Iris pigment epithelial cell (primary cell): ENCODE results near the gene DAPK1.
A peak's percentile ranks its signal among the peaks of the same experiment; 100 is the strongest.

Source experiments
- DNase-seq: peaks from one replicate; pipeline ENCODE4 v3.0.0-alpha.2; 2011; ENCODE audit warnings: low read depth

DAPK1 gene

DNA sequence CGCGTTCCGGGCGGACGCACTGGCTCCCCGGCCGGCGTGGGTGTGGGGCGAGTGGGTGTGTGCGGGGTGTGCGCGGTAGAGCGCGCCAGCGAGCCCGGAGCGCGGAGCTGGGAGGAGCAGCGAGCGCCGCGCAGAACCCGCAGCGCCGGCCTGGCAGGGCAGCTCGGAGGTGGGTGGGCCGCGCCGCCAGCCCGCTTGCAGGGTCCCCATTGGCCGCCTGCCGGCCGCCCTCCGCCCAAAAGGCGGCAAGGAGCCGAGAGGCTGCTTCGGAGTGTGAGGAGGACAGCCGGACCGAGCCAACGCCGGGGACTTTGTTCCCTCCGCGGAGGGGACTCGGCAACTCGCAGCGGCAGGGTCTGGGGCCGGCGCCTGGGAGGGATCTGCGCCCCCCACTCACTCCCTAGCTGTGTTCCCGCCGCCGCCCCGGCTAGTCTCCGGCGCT, at the start of gene DAPK1:
DAPK1 (plus strand) TSS at position 264 of the 442 bp plus-strand sequence. CDS start 1,211 bp downstream, outside the sequence.
- DNase-seq: peak; percentile 56

DNA sequence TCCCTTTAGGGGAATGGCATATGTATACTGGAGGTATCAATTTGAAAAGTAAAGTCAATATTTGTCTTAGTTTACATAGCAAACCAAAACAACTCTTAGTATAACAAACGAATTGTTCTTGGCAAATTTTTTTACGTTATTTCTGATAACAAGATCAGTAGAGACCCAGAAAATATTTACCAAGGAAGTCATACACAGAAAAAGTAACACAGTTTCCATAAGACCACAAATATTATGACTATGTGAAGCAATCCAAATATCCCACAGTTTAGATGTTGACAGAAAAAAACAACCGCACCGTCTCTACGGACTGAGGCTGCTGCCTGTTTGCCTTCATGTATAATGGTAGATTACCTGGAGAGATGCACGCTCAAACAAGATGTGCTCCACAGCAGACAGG, 46.5 kb upstream of the DAPK1 start:
- no peak for DNase-seq

GRCh38 chr9:87455407-87455806, 42.3 kb upstream of the DAPK1 start:
- no peak for DNase-seq

- DNase-seq: no peak
Measured at GRCh38 chr9:87461256-87461655, 36.4 kb upstream of the DAPK1 start.

DNA sequence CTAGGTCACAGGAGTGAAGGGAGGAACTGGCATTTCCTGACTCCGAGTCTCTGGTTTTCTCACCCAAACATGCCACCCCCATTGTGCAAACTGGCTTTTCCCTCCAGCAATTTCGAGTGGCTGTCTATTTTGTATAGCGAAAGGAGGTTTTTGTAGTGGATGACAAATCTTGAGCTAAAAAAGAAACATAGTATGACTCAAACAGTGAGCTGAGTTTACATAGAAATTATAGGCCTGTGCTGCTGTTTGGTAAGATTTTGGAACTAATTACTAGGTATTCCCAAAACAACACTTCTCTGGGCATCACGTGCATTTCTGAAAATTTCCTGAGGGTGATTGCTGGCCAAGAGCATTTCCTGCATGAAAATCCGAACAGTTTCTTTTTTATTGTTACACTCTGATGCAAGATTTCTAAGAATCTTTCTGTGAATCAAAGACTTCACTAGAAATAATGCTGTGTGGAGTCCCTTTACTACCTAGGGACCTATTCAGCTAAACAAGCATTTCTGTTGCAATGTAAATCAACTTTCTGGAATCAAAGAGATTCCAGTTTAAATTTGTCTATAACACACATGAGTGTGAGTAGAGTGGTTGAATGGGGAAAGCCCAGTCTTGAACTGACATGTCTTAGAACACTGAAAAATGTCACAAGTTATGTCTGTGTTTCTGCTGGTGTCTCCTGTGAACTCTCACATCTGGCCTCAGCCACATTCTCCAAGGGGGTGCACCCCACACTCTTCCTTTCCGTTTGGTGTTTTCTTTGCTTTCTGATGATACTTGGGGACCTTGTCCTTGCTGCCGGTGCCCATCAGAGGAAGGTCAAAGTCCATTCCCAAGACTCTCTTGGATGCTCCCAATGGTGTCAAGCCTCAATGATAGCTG, 33.3 kb upstream of the DAPK1 start:
- no peak for DNase-seq

GRCh38 chr9:87464992-87465378, 32.7 kb upstream of the DAPK1 start:
- DNase-seq: no peak

- no peak for DNase-seq
Measured at GRCh38 chr9:87465816-87466215, 31.9 kb upstream of the DAPK1 start.

DNA sequence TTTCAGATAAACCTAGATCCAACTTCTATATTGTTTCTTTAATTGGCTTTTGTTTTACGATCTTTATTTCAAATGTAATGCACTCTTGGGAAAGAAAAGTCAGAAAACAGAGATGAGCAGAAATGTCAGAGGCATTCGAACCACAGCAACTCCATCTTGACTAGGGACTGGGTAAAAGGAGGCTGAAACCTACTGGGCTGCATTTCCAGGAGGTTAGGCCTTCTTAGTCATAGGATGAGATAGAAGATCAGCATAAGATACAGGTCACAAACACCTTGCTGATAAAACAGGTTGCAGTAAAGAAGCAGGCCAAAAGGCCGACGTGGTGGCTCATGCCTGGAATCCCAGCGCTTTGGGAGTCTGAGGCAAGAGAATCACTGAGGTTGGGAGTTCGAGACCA, 30.5 kb upstream of the DAPK1 start:
- no peak for DNase-seq

DNA sequence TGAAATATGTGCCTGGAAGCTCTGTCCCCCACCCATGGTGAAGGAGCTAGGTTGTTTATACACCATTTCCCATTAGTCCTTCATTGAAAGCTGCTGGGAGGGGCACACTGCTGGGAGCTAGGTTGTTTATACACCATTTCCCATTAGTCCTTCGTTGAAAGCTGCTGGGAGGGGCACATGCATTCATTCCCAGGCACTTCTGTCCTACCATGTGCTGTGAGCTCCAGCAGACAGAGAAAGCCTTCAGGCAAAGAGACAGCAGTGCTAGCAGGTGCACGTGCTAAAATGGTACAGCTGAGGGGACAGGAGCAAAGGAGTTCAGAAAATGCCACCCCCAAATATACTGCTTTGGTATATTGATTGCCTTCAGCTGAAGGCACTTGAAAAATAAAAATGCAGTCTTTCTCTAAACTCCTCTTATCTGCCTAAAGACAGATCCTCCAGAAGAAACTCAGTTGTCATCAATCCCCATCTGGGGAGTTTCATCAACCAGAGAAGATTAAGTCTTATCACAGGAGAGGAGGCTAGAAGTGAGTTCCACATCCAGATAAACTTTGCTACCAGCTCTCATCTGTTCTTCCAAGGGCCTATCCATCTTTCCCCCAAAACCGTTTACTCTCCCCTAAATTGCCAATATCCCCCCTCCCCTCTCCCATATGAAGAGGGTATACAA, 27.7 kb upstream of the DAPK1 start:
- no peak for DNase-seq

GRCh38 chr9:87471746-87472145, 25.9 kb upstream of the DAPK1 start:
- DNase-seq: no peak

- DNase-seq: no peak
Measured at GRCh38 chr9:87475463-87475862, 22.2 kb upstream of the DAPK1 start.

DNA sequence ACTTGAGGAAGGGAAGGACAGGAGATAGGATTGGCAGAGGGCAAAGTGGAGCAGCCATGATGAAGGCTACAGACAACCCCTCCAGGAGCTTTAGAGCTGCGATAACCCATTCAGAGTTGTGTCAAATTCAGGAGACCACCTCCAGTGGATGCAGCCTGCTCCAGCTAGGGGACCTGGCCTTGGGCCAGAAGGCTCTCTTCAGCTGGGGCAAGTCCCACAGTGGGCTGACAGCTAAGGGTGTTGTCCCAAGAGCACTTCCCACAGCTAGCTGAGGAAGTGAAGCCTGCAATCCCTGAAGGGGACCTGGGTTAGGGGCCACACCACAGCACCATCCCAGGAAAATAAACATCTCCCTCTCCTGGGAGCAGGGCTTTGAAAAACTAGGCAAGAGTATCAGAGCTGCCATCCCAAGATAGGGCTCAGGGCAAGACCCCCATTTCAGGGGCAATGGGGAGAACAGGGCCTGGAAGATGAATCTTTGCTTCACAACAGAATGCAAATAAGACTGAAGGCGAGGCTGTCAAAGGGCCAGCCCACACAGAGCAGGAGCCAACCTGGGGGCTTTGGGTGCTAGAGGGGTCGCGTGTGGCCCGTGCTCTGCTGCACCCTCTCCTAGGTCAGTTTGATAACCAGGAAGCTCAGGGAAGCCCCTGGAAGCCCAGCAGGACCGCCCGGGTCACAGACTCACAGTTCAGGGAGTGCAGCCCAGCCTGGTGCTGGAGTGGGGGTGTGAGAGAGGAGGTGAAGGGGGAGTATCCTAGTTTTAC, 19.3 kb upstream of the DAPK1 start:
- DNase-seq: no peak

GRCh38 chr9:87479801-87480201, 17.9 kb upstream of the DAPK1 start:
- DNase-seq: peak; percentile 68

- no peak for DNase-seq
Measured at GRCh38 chr9:87481890-87482855, 15.5 kb upstream of the DAPK1 start.

- DNase-seq: no peak
Measured at GRCh38 chr9:87490225-87490624, 7.4 kb upstream of the DAPK1 start.

GRCh38 chr9:87490907-87491306, 6.8 kb upstream of the DAPK1 start:
- DNase-seq: no peak

GRCh38 chr9:87491523-87491922, 6.1 kb upstream of the DAPK1 start:
- no peak for DNase-seq

- no peak for DNase-seq
Measured at GRCh38 chr9:87492642-87493041, 5.0 kb upstream of the DAPK1 start.

DNA sequence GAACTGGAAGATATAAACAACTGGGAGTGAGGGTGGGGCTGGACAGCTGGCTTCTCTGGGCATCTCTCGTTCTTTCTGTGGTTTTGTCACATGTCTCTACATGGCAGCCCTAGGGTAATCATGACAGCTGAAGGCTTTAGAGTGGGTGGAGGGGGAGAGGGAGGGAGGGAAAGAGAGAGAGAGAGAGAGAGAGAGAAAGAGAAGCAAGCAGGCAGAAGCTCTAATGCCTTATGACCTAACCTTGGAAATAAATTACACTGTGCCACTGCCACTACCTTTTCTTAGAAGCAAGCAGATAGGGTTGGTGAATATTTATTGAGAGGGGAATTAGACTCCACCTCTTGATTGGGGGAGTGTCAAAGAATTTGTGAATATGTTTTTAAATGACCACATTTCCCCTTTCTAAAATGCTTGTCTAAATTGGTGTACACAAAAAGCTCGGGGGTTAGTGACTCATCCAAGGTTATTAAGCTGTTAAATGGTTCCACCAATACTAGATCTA, 2.6 kb upstream of the DAPK1 start:
- no peak for DNase-seq

DNA sequence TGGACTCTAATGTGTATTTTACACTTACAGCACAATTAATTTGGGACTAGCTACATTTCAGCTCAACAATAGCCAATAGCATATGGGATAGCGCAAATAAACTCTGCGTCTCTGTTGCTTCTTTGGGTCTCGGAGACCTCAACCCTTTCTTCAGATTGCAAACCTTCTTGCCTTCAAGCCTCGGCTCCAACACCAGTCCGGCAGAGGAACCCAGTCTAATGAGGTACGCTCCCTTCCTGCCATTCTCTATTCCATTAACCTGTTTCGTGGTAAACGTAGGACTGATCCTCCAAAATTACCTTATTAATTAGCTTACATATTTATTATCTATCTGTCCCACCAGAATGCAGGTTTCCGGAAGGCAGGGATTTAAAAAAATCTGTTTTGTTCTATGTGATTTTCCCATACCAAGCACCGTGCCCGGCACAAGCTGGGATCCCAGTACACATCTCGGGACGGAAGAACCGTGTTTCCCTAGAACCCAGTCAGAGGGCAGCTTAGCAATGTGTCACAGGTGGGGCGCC, 525 bp upstream of the DAPK1 start:
- DNase-seq: no peak
